ENCODE data around the gene ZSWIM3.
"Not testable (repeated sequence)": the region's sequence is repeated elsewhere in the genome, so short reads cannot be mapped to it uniquely, and the experiment has no call there.

The ZSWIM3 gene

GRCh38 chr20:45857114-45857881, at the start of gene ZSWIM3, which contains the start of gene ACOT8:
Gene ZSWIM3, plus strand, starts transcription at chr20:45857614. Its CDS starts 212 bp downstream, at chr20:45857826.
Gene ACOT8, minus strand, starts transcription at chr20:45857392. Its CDS starts 77 bp downstream, at chr20:45857315.
- DNase-seq: peak; percentile 17 to 99 (median 91)

GRCh38 chr20:45810191-45810970, 47.0 kb upstream of the ZSWIM3 start:
- DNase-seq: no peak

GRCh38 chr20:45812157-45813005, 45.0 kb upstream of the ZSWIM3 start, which contains the start of gene UBE2C:
Gene UBE2C, plus strand, starts transcription at chr20:45812644. Its CDS starts 52 bp downstream, at chr20:45812696.
- peak; percentile 40 to 98 (median 94) for DNase-seq

GRCh38 chr20:45813006-45813340, 44.4 kb upstream of the ZSWIM3 start:
- DNase-seq: no peak

GRCh38 chr20:45813489-45813888, 43.9 kb upstream of the ZSWIM3 start:
- DNase-seq: no peak

GRCh38 chr20:45814314-45814713, 43.1 kb upstream of the ZSWIM3 start:
- DNase-seq: no peak

- no peak for DNase-seq
Measured at GRCh38 chr20:45816951-45817350, 40.5 kb upstream of the ZSWIM3 start.

- DNase-seq: no peak
Measured at GRCh38 chr20:45817376-45818194, 39.8 kb upstream of the ZSWIM3 start.

GRCh38 chr20:45818239-45818638, 39.2 kb upstream of the ZSWIM3 start:
- DNase-seq: no peak

- no peak for DNase-seq
Measured at GRCh38 chr20:45819466-45819865, 37.9 kb upstream of the ZSWIM3 start.

GRCh38 chr20:45821947-45822346, 35.5 kb upstream of the ZSWIM3 start:
- DNase-seq: no peak

- DNase-seq: peak in 1 of 14 donors; percentile 29
Measured at GRCh38 chr20:45822857-45823256, 34.6 kb upstream of the ZSWIM3 start.

GRCh38 chr20:45823949-45824835, 33.2 kb upstream of the ZSWIM3 start:
- peak in 1 of 14 donors; percentile 12 for DNase-seq

- peak in 2 of 14 donors; percentile 10 to 85 for DNase-seq
Measured at GRCh38 chr20:45826381-45827019, 30.9 kb upstream of the ZSWIM3 start.

- no peak for DNase-seq
Measured at GRCh38 chr20:45827030-45827652, 30.3 kb upstream of the ZSWIM3 start, which contains the start of gene TNNC2. Gene TNNC2, minus strand, starts transcription at chr20:45827312. Its CDS starts 64 bp downstream, at chr20:45827248.

- no peak for DNase-seq
Measured at GRCh38 chr20:45827712-45828111, 29.7 kb upstream of the ZSWIM3 start.

GRCh38 chr20:45828589-45828988, 28.8 kb upstream of the ZSWIM3 start:
- DNase-seq: no peak

- DNase-seq: not testable (repeated sequence)
Measured at GRCh38 chr20:45829673-45830106, 27.7 kb upstream of the ZSWIM3 start.

GRCh38 chr20:45832619-45833018, 24.8 kb upstream of the ZSWIM3 start:
- no peak for DNase-seq
